GM12873 (cell line): ENCODE data around the gene PPL.

Experiments used
- CTCF ChIP-seq: IDR thresholded peaks from 2 replicates; pipeline ENCODE4 v1.5.1; 2012; ENCODE audit warnings: low read depth, mild to moderate bottlenecking, moderate library complexity, low read length, control low read depth; ENCODE audit not compliant: insufficient read depth; ENCODE audit errors: missing control alignments

The PPL gene

DNA sequence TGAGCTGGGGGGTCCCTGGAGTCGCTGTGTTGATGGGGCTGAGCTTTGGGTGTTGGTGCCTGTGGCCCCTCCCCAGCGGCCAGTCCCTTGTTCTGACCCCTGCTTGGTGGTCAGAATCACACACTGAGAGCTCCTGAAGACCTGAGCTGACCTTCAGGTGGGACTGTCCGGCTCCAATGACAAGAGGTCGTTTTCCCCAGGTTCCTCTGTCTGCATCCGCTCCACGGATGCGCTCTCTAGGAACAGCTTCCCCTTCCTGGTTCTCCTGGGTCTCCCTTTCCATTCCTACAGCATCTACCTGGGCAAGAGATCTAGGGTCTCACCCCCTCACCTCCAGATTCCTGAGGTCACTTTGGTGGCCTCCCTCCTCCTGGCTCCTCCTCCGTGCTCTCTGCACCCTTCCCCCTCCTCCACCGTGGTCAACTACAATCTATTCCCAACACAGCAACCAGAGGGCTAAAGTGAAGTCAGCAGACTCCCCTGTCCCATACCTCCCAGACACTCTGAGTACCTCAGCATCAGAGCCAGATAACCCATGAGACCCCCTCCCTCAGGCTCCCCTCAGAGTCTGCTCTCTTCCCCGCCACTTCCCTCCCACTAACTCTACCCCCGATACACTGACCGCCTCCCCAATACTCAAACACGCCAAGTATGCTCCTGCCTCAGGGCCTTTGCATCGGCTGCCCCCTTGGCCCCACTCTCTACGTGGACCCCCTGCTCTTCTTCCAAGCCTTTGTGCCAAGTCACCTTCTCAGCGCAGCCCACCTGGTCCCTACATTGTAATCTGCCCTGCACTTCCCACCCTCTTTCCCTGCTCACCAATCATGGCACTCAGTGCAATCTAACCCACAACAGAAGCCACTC, 12.2 kb upstream of the PPL start:
- TF ChIP-seq CTCF: no peak

DNA sequence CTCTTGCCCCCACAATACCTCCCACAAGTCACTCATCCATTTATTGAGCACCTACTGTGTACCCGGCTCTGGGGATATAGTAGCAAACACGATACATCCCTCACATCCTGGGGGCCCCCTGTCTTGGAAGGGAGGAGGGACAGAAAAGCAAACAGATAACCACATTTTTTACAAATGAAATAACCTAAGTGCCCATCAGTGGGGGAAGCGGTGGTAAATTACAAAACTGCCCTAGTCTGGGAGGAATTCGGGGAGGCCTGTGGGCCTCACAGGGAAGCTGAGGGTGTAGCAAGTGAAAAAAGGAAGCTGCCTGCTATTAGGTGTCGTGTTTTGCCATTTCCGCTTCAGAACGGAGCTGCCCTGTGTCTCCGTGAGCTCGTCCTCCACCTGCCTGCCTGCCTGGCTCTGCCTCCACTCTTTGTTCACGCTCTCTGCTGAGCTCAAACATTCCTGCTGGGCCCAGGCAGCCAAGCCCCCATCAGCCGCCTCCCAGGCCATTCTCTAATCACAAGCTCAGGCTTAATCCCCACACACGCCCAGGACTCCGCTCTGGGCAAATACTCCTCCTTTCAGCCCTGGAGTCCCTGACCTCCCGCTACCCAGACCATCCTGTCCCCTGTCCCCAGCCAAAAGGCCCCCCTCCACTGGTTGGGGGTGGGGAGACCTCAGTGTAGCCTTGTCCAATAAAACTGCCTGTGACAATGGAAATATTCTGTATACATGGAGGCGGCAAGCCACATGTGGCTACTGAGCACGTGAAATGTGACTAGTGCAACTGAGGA, 11.0 kb upstream of the PPL start:
- TF ChIP-seq CTCF: no peak

DNA sequence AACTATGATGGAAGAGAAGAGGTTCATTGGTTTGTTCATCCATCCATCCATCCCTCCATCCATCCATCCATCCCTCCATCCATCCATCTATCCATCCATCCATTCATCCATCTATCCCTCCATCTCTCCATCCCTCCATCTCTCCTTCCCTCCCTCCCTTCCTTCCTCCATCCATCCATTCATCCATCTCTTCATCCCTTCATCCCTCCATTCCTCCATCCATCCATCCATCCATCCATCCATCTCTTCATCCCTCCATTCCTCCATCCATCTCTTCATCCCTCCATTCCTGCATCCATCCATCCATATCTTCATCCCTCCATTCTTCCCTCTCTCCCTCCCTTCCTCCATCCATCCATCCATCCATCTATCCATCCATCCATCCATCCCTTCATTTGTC, 10.0 kb upstream of the PPL start:
- TF ChIP-seq CTCF: no peak

DNA sequence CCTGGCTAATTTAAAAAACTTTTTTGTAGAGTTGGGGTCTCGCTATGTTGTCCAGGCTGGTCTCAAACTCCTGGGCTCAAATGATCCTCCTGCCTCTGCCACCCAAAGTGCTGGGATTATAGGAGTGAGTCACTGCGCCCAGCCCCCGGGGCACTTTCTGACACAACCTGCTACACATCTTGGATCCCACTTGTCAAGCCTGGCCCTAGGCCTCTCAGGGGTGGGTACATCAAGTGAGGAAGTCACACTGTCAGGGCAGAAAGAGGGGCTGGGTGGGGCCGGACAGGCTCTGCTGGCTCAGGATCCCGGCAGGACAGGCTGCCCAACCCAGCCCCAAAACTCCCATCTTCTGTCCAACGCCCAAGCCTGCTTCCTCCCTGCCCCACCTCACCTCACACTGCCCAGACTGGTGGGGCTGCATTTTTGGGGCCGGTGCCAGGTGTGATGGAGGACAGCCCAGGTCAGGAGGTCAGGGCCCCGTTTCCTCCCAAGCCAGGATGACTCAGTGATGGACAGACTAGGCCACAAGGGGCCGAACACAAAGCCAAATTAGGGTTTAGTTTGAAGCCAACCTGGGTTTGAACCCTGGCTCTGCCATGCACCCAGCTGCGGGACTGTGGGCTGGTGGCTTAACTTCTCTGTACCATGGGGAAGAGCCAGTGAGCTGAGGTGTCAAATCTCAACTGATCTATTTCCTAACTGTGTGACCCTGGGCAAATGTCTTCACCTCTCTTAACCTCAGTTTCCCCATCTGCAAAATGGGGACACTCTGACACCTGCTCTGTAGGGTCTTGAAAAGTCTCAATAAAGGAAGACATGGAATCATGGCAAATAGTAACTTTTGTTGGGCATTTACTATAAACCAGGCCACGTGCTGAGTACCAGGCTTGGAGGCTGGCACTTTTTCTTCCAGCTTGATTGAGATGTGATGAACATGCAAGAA, 8.9 kb upstream of the PPL start:
- TF ChIP-seq CTCF: no peak

DNA sequence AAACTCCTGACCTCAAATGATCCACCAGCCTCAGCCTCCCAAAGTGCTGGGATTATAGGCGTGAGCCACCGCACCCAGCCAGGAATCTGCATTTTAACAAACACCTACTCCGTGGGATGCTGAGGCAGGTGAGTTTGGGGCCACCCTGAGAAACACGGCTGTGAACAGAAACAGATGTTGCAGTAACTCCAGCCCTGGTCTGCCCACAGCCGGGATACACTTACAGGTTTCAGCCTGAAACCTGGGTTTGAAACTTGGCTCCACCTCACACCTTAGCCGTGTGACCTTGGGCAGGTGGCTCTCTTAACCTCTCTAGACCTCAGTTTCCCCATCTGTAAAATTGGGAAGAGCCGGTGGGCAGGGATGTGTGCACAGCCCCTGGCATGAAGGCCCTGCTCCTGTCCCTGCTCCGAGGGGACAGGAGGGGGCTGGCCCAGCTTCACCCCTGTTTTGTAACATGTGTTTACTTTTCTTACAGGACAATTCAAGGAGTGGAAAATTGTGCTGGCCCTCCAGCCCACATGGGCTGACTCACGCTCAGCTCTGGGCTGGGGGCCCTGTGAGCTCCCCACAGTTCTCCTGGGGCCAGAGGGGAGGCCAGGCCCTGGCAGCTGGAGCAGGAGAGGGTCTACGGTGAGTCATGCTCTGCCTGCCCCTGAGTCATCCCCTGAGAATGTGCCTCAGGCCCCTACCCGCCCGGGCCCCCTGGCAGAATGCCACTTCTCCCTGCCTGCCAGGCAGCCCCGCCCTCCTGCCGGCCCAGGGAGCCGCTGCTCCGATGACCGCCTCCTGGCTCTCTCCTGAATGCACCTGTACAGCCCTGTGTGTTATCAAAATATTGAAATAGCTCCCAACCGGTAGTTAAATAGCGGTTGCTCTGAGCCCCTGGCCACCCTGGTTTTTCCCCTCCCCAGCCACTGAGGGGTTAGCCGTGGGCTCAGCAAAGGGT, 7.7 kb upstream of the PPL start:
- TF ChIP-seq CTCF: no peak

DNA sequence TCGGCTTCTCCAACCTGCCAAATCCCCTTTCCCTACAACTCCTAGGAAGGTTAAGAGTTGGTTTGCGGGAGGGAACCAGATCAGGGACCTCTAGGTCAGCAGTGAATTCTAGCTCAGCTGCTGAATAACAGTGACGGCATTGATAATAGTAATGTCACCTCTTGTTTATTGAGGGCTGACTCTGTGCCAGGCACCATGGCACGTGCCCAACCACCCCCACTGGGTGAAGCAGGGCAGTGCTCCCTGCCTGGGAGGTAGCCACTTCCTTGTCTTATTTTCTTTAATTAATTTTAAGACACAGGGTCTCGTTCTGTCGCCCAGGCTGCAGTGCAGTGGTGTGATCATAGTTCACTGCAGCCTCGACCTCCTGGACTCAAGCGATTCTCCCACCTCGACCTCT, 5.5 kb upstream of the PPL start:
- TF ChIP-seq CTCF: no peak
